ENCODE results near the gene DDIT4L.

DNA sequence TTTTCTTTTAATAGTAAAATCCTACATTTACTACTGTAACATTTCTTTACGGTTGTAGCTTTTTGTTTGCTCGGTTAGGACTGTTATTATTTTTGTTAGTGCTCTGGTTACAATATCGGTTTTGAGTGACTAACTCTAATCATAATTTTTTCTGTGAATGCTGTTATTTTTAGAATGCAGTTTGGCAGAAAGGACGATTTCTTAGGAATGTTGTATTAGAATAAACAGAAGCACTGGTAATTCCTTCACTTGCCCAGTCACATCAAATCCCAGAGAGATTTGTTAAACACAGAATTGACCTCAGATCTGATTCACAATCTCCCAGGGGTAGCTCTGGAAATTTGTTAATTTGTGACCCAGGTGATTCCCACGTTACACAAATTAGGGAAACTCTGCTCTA is 21.7 kb downstream of the DDIT4L start:
- TF ChIP-seq POLR2A (IDR thresholded peaks at IDR 0.05; ENCODE audit: control extremely low read depth in 1 of 2, low read depth in 2 of 2, low read length in 2 of 2): no peak
- TF ChIP-seq, protein P1, sequence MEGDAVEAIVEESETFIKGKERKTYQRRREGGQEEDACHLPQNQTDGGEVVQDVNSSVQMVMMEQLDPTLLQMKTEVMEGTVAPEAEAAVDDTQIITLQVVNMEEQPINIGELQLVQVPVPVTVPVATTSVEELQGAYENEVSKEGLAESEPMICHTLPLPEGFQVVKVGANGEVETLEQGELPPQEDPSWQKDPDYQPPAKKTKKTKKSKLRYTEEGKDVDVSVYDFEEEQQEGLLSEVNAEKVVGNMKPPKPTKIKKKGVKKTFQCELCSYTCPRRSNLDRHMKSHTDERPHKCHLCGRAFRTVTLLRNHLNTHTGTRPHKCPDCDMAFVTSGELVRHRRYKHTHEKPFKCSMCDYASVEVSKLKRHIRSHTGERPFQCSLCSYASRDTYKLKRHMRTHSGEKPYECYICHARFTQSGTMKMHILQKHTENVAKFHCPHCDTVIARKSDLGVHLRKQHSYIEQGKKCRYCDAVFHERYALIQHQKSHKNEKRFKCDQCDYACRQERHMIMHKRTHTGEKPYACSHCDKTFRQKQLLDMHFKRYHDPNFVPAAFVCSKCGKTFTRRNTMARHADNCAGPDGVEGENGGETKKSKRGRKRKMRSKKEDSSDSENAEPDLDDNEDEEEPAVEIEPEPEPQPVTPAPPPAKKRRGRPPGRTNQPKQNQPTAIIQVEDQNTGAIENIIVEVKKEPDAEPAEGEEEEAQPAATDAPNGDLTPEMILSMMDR (IDR thresholded peaks at IDR 0.05; ENCODE audit: control extremely low read depth in 1 of 3, insufficient read depth in 1 of 3, low read depth in 1 of 3, low read length in 3 of 3): no peak
- no peak for TF ChIP-seq ZNF274 (IDR thresholded peaks at IDR 0.05; ENCODE audit: borderline replicate concordance, extremely low read depth, low read length)
- no peak for TF ChIP-seq EZH2 (IDR thresholded peaks at IDR 0.05; ENCODE audit: low read depth, low read length, severe bottlenecking)
- TF ChIP-seq, protein P2, sequence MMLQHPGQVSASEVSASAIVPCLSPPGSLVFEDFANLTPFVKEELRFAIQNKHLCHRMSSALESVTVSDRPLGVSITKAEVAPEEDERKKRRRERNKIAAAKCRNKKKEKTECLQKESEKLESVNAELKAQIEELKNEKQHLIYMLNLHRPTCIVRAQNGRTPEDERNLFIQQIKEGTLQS (IDR thresholded peaks at IDR 0.05; ENCODE audit: insufficient read depth, low read depth, low read length): no peak
- no peak for TF ChIP-seq GTF2F1 (IDR thresholded peaks at IDR 0.05; ENCODE audit: borderline replicate concordance, low read depth, low read length)
- no peak for TF ChIP-seq CREB1 (IDR thresholded peaks at IDR 0.05)
- no peak for TF ChIP-seq KDM5A (IDR thresholded peaks at IDR 0.05; ENCODE audit: low read length)
- TF ChIP-seq, protein P3, sequence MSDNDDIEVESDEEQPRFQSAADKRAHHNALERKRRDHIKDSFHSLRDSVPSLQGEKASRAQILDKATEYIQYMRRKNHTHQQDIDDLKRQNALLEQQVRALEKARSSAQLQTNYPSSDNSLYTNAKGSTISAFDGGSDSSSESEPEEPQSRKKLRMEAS (IDR thresholded peaks at IDR 0.05): no peak
- no peak for TF ChIP-seq TAF1 (IDR thresholded peaks at IDR 0.05; ENCODE audit: low read depth, low read length)
